ENCODE results near the gene DOLPP1. TPM values are rescaled to one million over a fixed set of nuclear protein-coding genes. Genes with fewer than 3 reads are reported as not detected.

Gene DOLPP1
- total RNA-seq, 1 experiment from 2014 or later = 32.7 TPM

DNA sequence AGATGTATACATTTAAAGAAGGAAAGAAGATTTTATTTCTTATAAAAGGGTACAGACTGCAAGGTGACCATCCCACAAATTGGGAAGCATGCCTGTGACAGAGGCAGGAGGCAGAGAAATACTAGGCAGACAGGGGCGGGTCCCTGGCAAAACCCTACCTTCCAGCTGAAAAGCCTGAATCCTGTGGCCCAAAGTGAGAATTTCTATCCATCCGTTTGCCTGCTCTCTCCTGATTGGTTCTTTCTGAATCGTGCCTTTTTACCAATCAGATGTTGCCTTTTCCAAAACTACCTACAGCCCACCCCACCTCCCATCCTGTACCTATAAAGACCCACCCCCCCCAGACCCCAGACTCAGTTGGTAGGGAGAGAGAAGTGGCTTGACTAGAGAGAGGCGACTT is 49.4 kb upstream of the DOLPP1 start (continued):
- TF ChIP-seq, protein P1, sequence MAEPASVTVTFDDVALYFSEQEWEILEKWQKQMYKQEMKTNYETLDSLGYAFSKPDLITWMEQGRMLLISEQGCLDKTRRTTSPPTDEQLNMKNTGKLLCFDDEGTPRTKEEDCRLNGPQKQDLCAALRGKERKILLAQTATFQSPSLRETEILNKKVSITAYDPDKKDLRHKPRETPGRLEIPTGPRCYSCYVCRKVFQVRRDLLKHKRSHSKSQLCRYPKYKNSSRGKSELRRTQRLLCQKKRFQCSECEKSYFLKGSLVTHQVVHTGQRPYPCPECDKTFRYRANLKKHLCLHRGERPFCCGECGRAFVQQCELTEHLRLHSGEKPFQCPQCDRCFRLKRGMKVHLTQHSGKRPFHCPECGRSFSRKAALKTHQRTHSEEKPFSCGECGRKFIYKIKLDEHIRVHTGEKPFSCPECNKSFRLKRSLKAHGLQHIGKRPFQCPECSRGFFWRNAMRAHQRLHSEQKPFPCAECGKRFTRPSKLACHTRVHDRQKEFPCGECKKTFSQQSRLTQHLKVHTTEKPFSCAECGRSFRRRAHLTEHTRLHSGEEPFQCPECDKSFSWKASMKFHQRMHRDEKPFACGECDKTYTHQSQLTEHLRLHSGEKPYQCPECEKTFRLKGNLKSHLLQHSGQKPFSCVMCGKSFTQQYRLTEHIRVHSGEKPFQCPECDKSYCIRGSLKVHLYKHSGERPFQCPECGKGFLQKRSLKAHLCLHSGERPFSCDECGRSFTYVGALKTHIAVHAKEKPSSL (CRISPR knock-in tag; conservative IDR thresholded peaks at IDR 0.05) = no peak
- TF ChIP-seq ATF1 (CRISPR knock-in tag; IDR thresholded peaks at IDR 0.05) = no peak
- TF ChIP-seq SOX15 (CRISPR knock-in tag; IDR thresholded peaks at IDR 0.05) = no peak
- TF ChIP-seq ETV6 (CRISPR knock-in tag; IDR thresholded peaks at IDR 0.05) = no peak
- no peak for TF ChIP-seq ZNF416 (CRISPR knock-in tag; IDR thresholded peaks at IDR 0.05)
- TF ChIP-seq NR2C2 (CRISPR knock-in tag; IDR thresholded peaks at IDR 0.05) = no peak
- TF ChIP-seq, protein P2, sequence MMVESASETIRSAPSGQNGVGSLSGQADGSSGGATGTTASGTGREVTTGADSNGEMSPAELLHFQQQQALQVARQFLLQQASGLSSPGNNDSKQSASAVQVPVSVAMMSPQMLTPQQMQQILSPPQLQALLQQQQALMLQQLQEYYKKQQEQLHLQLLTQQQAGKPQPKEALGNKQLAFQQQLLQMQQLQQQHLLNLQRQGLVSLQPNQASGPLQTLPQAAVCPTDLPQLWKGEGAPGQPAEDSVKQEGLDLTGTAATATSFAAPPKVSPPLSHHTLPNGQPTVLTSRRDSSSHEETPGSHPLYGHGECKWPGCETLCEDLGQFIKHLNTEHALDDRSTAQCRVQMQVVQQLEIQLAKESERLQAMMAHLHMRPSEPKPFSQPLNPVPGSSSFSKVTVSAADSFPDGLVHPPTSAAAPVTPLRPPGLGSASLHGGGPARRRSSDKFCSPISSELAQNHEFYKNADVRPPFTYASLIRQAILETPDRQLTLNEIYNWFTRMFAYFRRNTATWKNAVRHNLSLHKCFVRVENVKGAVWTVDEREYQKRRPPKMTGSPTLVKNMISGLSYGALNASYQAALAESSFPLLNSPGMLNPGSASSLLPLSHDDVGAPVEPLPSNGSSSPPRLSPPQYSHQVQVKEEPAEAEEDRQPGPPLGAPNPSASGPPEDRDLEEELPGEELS (CRISPR knock-in tag; IDR thresholded peaks at IDR 0.05) = no peak
- no peak for TF ChIP-seq TEAD1 (CRISPR knock-in tag; IDR thresholded peaks at IDR 0.05)
- no peak for TF ChIP-seq TP53 (CRISPR knock-in tag; IDR thresholded peaks at IDR 0.05)
- TF ChIP-seq, protein P3, sequence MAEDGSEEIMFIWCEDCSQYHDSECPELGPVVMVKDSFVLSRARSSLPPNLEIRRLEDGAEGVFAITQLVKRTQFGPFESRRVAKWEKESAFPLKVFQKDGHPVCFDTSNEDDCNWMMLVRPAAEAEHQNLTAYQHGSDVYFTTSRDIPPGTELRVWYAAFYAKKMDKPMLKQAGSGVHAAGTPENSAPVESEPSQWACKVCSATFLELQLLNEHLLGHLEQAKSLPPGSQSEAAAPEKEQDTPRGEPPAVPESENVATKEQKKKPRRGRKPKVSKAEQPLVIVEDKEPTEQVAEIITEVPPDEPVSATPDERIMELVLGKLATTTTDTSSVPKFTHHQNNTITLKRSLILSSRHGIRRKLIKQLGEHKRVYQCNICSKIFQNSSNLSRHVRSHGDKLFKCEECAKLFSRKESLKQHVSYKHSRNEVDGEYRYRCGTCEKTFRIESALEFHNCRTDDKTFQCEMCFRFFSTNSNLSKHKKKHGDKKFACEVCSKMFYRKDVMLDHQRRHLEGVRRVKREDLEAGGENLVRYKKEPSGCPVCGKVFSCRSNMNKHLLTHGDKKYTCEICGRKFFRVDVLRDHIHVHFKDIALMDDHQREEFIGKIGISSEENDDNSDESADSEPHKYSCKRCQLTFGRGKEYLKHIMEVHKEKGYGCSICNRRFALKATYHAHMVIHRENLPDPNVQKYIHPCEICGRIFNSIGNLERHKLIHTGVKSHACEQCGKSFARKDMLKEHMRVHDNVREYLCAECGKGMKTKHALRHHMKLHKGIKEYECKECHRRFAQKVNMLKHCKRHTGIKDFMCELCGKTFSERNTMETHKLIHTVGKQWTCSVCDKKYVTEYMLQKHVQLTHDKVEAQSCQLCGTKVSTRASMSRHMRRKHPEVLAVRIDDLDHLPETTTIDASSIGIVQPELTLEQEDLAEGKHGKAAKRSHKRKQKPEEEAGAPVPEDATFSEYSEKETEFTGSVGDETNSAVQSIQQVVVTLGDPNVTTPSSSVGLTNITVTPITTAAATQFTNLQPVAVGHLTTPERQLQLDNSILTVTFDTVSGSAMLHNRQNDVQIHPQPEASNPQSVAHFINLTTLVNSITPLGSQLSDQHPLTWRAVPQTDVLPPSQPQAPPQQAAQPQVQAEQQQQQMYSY (CRISPR knock-in tag; IDR thresholded peaks at IDR 0.05) = no peak
- TF ChIP-seq NR1H2 (CRISPR knock-in tag; IDR thresholded peaks at IDR 0.05) = no peak
- no peak for TF ChIP-seq ZNF121 (CRISPR knock-in tag; IDR thresholded peaks at IDR 0.05)
- TF ChIP-seq SP1 (CRISPR knock-in tag; conservative IDR thresholded peaks at IDR 0.05) = no peak

DNA sequence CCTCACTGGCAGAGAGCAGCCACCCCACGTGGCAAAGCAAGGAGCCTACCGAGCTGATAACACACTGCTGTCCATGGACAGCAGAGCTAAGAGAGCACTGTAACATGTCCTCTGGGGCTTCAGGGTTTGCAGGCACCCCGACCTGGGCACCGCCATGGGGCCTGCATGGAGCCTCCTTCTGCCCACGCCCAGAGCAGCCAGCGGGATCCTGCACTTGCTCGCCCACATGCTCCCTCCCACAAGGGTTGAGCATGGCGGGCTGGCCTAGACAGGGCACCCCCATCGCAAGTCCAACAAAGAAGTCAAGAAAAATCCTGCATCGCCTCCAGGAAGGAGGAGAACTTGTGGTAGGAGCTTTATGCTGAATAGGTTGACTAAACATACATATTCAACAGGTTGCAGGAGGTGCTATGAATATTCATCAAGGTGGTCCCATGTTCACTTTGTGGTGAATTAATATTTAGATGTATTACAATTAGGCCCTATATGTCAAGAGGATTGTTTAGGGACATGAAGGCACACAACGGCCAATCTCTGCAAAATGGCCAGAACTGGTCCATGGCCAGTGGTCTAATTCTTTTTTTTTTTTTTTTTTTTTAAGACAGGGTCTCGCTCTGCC is 48.3 kb upstream of the DOLPP1 start:
- ATAC-seq (no peak), DNase-seq (ENCODE audit: low spot score) (no peak)
- Mint-ChIP-seq H3K9me3 (no peaks in the 10 kb centered on the region), H3K36me3 (no peaks in the 10 kb centered on the region), H3K27ac (no peak overlapping the region), H3K4me1 (peaks cover 17% of the 10 kb centered on the region), H3K4me3 (no peak overlapping the region), H3K27me3 (ENCODE audit: low read depth) (no peaks in the 10 kb centered on the region)
- CTCF ChIA-PET = no interaction called here
- POLR2A ChIA-PET = interaction anchor here (0.6 to 0.7 kb wide), 2 partner anchors 96 to 369 kb away, joined by 3 to 5 read pairs; no protein-coding TSS in a partner anchor
- TF ChIP-seq, protein P4, sequence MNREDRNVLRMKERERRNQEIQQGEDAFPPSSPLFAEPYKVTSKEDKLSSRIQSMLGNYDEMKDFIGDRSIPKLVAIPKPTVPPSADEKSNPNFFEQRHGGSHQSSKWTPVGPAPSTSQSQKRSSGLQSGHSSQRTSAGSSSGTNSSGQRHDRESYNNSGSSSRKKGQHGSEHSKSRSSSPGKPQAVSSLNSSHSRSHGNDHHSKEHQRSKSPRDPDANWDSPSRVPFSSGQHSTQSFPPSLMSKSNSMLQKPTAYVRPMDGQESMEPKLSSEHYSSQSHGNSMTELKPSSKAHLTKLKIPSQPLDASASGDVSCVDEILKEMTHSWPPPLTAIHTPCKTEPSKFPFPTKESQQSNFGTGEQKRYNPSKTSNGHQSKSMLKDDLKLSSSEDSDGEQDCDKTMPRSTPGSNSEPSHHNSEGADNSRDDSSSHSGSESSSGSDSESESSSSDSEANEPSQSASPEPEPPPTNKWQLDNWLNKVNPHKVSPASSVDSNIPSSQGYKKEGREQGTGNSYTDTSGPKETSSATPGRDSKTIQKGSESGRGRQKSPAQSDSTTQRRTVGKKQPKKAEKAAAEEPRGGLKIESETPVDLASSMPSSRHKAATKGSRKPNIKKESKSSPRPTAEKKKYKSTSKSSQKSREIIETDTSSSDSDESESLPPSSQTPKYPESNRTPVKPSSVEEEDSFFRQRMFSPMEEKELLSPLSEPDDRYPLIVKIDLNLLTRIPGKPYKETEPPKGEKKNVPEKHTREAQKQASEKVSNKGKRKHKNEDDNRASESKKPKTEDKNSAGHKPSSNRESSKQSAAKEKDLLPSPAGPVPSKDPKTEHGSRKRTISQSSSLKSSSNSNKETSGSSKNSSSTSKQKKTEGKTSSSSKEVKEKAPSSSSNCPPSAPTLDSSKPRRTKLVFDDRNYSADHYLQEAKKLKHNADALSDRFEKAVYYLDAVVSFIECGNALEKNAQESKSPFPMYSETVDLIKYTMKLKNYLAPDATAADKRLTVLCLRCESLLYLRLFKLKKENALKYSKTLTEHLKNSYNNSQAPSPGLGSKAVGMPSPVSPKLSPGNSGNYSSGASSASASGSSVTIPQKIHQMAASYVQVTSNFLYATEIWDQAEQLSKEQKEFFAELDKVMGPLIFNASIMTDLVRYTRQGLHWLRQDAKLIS (CRISPR knock-in tag; IDR thresholded peaks at IDR 0.05; ENCODE audit: borderline replicate concordance) = no peak
- TF ChIP-seq MXD4 (CRISPR knock-in tag; IDR thresholded peaks at IDR 0.05; ENCODE audit: borderline replicate concordance) (no peak), ZNF396 (CRISPR knock-in tag; IDR thresholded peaks at IDR 0.05; ENCODE audit: borderline replicate concordance) (no peak), ZNF416 (CRISPR knock-in tag; IDR thresholded peaks at IDR 0.05) (no peak), NFATC4 (CRISPR knock-in tag; IDR thresholded peaks at IDR 0.05) (no peak)
- TF ChIP-seq, protein P5, sequence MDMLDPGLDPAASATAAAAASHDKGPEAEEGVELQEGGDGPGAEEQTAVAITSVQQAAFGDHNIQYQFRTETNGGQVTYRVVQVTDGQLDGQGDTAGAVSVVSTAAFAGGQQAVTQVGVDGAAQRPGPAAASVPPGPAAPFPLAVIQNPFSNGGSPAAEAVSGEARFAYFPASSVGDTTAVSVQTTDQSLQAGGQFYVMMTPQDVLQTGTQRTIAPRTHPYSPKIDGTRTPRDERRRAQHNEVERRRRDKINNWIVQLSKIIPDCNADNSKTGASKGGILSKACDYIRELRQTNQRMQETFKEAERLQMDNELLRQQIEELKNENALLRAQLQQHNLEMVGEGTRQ (CRISPR knock-in tag; IDR thresholded peaks at IDR 0.05) = no peak
- TF ChIP-seq, protein P6, sequence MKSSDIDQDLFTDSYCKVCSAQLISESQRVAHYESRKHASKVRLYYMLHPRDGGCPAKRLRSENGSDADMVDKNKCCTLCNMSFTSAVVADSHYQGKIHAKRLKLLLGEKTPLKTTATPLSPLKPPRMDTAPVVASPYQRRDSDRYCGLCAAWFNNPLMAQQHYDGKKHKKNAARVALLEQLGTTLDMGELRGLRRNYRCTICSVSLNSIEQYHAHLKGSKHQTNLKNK (CRISPR knock-in tag; IDR thresholded peaks at IDR 0.05) = no peak
- TF ChIP-seq, protein P7, sequence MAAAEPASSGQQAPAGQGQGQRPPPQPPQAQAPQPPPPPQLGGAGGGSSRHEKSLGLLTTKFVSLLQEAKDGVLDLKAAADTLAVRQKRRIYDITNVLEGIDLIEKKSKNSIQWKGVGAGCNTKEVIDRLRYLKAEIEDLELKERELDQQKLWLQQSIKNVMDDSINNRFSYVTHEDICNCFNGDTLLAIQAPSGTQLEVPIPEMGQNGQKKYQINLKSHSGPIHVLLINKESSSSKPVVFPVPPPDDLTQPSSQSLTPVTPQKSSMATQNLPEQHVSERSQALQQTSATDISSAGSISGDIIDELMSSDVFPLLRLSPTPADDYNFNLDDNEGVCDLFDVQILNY (CRISPR knock-in tag; IDR thresholded peaks at IDR 0.05) = no peak
- TF ChIP-seq, protein P8, sequence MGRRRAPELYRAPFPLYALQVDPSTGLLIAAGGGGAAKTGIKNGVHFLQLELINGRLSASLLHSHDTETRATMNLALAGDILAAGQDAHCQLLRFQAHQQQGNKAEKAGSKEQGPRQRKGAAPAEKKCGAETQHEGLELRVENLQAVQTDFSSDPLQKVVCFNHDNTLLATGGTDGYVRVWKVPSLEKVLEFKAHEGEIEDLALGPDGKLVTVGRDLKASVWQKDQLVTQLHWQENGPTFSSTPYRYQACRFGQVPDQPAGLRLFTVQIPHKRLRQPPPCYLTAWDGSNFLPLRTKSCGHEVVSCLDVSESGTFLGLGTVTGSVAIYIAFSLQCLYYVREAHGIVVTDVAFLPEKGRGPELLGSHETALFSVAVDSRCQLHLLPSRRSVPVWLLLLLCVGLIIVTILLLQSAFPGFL (CRISPR knock-in tag; IDR thresholded peaks at IDR 0.05; ENCODE audit: borderline replicate concordance) = no peak

Data from WTC11 (cell line).